BLaER1 (cell line): ENCODE measurements around the gene COL23A1.

Source experiments
- H3K27ac ChIP-seq: shearing (Covaris generic); formaldehyde crosslinking; 2 replicates; pipeline ENCODE4 v1.8.1; 2022
- H3K27me3 ChIP-seq: shearing (Covaris generic); formaldehyde crosslinking; 2 replicates; pipeline ENCODE4 v1.8.1; 2022
- H3K36me3 ChIP-seq: shearing (Covaris generic); formaldehyde crosslinking; 2 replicates; pipeline ENCODE4 v1.8.1; 2022
- H3K4me1 ChIP-seq: shearing (Covaris generic); formaldehyde crosslinking; 2 replicates; pipeline ENCODE4 v1.8.1; 2022
- H3K4me2 ChIP-seq: shearing (Covaris generic); formaldehyde crosslinking; 2 replicates; pipeline ENCODE4 v1.8.1; 2022
- H3K4me3 ChIP-seq: shearing (Covaris generic); formaldehyde crosslinking; 2 replicates; pipeline ENCODE4 v1.8.1; 2022
- H3K9ac ChIP-seq: shearing (Covaris generic); formaldehyde crosslinking; 2 replicates; pipeline ENCODE4 v1.8.1; 2022
- H3K9me3 ChIP-seq: shearing (Covaris generic); formaldehyde crosslinking; 2 replicates; pipeline ENCODE4 v1.8.1; 2022
- H4K20me1 ChIP-seq: shearing (Covaris generic); formaldehyde crosslinking; 2 replicates; pipeline ENCODE4 v1.8.1; 2022
- Cebpa-rat ChIP-seq: shearing (Covaris generic); IDR thresholded peaks from 2 replicates; pipeline ENCODE4 v1.8.1; 2022

The COL23A1 gene

DNA sequence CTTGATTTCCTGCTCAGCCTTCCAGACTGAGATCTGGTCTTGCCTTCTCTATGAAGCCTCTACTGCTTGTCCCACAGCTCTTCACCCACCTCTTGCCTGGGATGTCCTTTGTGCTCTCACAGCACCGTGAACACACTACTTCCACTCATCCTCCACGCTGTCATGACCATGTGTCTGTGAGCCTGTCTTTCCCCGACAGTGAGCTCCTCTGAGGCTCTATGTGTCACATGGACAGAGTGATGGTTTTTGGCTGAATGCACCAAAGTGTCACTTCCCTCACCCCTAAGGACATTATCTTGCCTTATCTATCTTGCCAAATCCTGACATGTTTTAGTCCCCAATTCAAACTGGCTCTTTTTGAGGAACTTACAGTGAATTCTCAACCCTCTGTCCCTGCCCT is 368.9 kb downstream of the COL23A1 start:
- Histone ChIP-seq H3K27ac (no peak overlapping the region), H3K4me3 (no peak overlapping the region), H3K4me1 (no peaks in the 10 kb centered on the region; the same call in 1 of the 2 replicates), H3K4me2 (no peak overlapping the region), H3K9me3 (no peaks in the 10 kb centered on the region), H4K20me1 (peaks cover 79% of the 10 kb centered on the region), H3K36me3 (peaks cover 92% of the 10 kb centered on the region), H3K9ac (no peak overlapping the region), H3K27me3 (no peaks in the 10 kb centered on the region)
- no peak for TF ChIP-seq Cebpa-rat

DNA sequence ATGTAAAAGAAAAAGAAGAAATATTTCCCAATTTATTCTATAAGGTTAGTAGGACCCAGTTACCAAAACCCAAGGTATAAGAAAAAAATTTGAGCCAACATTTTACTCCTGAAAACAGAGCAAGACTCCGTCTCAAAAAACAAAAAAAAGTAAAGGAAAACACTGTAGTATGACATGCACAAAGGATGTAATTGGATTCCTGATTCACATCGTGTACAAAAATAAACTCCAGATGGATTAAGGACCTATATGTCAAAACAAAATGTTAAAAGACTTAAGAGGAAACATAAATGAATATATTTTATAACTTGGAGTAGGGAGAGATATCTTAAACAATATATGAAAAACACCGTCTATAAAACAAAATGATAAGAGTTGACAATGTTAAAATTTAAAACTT is 371.4 kb downstream of the COL23A1 start:
- Histone ChIP-seq H3K9ac (no peak overlapping the region), H3K36me3 (peaks cover 92% of the 10 kb centered on the region), H3K4me3 (no peak overlapping the region), H3K27me3 (no peaks in the 10 kb centered on the region), H3K4me1 (peaks cover 7% of the 10 kb centered on the region; the same call in 1 of the 2 replicates), H3K27ac (no peak overlapping the region), H3K4me2 (no peak overlapping the region), H4K20me1 (peaks cover 84% of the 10 kb centered on the region), H3K9me3 (no peaks in the 10 kb centered on the region)
- no peak for TF ChIP-seq Cebpa-rat

DNA sequence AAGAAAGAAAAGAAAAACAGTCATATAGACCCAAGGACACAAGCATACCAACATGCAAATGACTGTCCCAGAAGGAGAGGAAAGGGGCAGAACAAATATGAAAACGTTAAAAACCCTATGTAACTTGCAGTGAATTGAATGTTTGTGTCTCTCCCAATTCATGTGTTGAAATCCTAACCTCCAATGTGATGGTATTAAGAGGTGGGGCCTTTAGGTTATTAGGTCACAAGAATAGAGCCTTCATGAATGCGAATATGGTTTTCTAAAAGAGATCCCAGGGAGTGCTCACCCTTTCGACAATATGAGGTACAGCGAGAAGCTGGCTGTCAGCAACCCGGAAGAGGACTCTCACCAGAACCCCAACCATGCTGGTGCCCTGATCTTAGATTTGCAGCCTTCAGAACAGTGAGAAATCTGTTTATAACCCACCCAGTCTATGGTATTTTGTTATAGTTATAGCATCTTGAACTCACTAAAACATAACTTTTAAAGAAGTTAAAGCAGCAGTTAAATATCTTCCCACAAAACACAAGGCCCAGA is 371.9 kb downstream of the COL23A1 start:
- Histone ChIP-seq H3K9me3 (no peaks in the 10 kb centered on the region), H3K27ac (no peak overlapping the region), H4K20me1 (peaks cover 84% of the 10 kb centered on the region), H3K27me3 (no peaks in the 10 kb centered on the region), H3K4me1 (peaks cover 10% of the 10 kb centered on the region; the same call in 1 of the 2 replicates), H3K9ac (no peak overlapping the region), H3K4me3 (no peak overlapping the region), H3K36me3 (peaks cover 92% of the 10 kb centered on the region), H3K4me2 (no peak overlapping the region)
- TF ChIP-seq Cebpa-rat: no peak

DNA sequence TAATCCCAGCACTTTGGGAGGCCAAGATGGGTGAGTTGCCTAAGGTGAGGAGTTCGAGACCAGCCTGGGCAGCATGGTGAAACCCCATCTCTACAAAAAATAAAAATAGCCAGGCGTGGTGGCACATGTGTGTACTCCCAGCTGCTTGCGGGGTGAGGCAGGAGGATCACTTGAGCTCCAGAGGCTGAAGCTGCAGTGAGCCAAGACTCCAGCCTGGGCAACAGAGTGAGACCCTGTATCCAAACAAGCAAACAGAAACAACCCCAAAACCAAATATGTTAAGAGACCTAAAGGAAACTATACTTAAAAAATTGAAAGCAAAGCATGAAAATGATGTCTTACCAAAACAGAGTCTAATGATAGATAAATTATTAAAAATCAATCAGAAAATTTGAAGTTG is 373.4 kb downstream of the COL23A1 start:
- no peak overlapping the region for H3K9ac ChIP-seq
- H3K4me3 ChIP-seq: no peak overlapping the region
- H3K9me3 ChIP-seq: no peaks in the 10 kb centered on the region
- H4K20me1 ChIP-seq: peaks cover 84% of the 10 kb centered on the region
- peaks cover 10% of the 10 kb centered on the region; the same call in 1 of the 2 replicates for H3K4me1 ChIP-seq
- peaks cover 92% of the 10 kb centered on the region for H3K36me3 ChIP-seq
- no peaks in the 10 kb centered on the region for H3K27me3 ChIP-seq
- no peak for TF ChIP-seq Cebpa-rat
- no peak overlapping the region for H3K27ac ChIP-seq
- no peak overlapping the region for H3K4me2 ChIP-seq

DNA sequence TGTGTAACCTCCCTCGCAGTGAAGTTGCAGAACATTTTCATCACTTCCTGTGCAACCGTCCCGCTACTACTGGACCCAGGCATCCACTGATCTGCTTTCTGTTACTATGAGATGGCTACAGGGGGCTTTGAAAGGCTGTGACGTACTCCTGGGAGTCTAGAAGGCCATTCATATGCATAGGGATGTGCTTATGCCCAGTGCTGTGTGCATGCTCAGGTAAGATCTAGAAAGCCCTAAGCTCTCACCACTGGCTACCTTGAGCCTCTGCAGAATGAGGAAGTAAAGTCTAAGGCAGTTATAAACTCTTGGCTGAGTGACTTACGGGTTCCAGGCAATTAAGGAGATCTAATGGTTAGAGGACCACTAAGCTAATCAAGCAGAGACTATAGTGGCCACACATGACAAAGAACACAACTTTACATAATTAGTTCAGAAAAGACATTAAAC is 374.1 kb downstream of the COL23A1 start:
- peaks cover 10% of the 10 kb centered on the region; the same call in 1 of the 2 replicates for H3K4me1 ChIP-seq
- H4K20me1 ChIP-seq: peaks cover 84% of the 10 kb centered on the region
- no peak for TF ChIP-seq Cebpa-rat
- no peak overlapping the region for H3K9ac ChIP-seq
- H3K27me3 ChIP-seq: no peaks in the 10 kb centered on the region
- H3K27ac ChIP-seq: no peak overlapping the region
- no peak overlapping the region for H3K4me2 ChIP-seq
- no peaks in the 10 kb centered on the region for H3K9me3 ChIP-seq
- H3K36me3 ChIP-seq: peaks cover 92% of the 10 kb centered on the region
- H3K4me3 ChIP-seq: no peak overlapping the region

DNA sequence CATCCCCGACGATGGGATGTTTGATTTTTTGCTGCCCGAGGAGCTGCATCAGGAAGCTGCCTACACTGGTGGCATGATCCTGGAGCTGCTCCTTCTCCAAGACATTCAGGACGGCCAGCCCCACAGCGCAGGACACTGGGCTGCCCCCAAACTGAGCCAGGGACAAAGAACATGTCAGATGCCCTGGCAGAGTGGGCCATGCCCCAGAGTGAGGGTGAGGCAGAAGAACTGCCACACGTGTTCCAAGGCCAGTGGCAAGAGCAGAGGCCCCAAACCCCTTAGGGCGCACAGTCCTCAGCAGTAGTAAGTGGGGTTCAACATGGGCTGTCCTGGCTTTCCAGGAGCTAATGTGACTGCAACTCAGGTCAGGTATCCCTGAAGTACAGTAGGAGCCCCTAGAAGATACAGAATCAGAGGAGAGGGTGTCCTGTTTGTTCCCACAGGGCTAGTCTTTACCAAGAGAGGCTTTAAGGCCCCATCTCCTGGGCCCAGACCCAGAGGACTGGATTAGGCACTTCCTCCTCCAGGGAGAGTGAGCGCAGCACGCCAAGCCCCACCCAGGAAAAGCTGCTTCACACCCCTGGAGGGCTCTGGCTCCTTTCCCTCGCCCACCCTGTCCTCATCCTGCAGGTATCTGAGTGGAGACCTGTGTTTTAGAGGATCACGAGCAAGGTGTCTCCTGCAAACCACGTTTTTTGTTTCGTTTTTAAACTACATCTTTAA is 374.8 kb downstream of the COL23A1 start:
- peaks cover 92% of the 10 kb centered on the region for H3K36me3 ChIP-seq
- H3K27ac ChIP-seq: no peak overlapping the region
- no peak overlapping the region for H3K4me3 ChIP-seq
- H3K9ac ChIP-seq: no peak overlapping the region
- no peaks in the 10 kb centered on the region for H3K9me3 ChIP-seq
- H3K4me1 ChIP-seq: peaks cover 10% of the 10 kb centered on the region; the same call in 1 of the 2 replicates
- no peak overlapping the region for H3K4me2 ChIP-seq
- peaks cover 84% of the 10 kb centered on the region for H4K20me1 ChIP-seq
- TF ChIP-seq Cebpa-rat: no peak
- no peaks in the 10 kb centered on the region for H3K27me3 ChIP-seq

DNA sequence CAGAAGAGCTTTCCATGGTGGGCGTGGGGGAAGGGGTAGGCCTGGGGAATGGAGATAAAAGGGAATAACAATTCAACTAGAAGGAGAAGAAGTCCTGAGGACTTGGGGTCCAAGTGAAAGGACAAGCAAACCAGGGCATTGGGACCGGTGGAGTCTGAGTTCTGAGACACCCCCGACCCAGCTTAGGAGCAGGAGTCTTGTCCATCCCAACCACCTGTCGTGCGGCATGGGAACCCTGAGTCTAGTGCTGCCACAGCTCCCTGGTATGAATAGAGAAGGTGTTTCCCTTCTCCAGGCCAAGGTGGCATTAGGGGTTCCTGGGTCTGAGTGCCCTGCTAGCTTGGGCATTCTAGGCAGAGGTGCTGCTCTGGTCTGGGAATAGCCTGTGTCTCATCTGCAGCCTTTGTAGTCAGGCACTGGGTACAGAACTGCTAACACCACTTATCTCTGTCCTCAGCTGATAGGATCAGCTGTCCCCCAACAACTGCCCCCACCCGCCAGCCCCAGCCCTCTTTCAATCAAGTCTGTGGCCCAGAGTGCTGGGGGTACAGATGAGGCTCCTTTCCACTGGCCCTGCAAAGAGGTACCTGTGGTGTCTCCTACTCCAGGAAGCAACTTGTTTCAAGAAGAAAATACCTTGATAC is 375.9 kb downstream of the COL23A1 start:
- TF ChIP-seq Cebpa-rat: no peak
- Histone ChIP-seq H3K9me3 (no peaks in the 10 kb centered on the region), H3K27me3 (no peaks in the 10 kb centered on the region), H4K20me1 (peaks cover 84% of the 10 kb centered on the region), H3K36me3 (peaks cover 92% of the 10 kb centered on the region), H3K27ac (no peak overlapping the region), H3K4me2 (no peak overlapping the region), H3K4me3 (no peak overlapping the region), H3K9ac (no peak overlapping the region), H3K4me1 (peaks cover 10% of the 10 kb centered on the region; the same call in 1 of the 2 replicates)

DNA sequence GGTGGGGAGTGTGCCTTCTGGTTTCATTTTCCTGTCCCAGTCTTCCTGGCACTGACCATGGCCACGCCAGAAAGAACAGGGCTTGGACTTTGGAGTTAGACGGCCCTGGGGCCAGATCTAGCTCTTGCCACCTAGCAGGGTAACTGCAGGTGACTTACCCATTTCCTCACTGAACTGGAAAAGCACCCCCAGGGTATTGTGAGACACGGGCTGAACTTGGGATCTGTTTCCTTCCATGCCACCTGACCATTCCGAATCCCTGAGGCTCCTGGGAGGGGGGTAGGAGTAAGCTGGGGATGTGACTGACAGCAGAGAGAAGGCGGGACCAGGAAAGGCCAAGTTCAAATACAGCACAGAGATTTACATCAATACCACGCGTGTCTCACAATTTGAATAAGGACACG is 376.4 kb downstream of the COL23A1 start:
- no peak for TF ChIP-seq Cebpa-rat
- H3K36me3 ChIP-seq: peaks cover 96% of the 10 kb centered on the region
- peaks cover 10% of the 10 kb centered on the region; the same call in 1 of the 2 replicates for H3K4me1 ChIP-seq
- no peaks in the 10 kb centered on the region for H3K27me3 ChIP-seq
- peaks cover 88% of the 10 kb centered on the region for H4K20me1 ChIP-seq
- no peak overlapping the region for H3K9ac ChIP-seq
- no peak overlapping the region for H3K27ac ChIP-seq
- H3K9me3 ChIP-seq: no peaks in the 10 kb centered on the region
- no peak overlapping the region for H3K4me3 ChIP-seq
- H3K4me2 ChIP-seq: no peak overlapping the region

DNA sequence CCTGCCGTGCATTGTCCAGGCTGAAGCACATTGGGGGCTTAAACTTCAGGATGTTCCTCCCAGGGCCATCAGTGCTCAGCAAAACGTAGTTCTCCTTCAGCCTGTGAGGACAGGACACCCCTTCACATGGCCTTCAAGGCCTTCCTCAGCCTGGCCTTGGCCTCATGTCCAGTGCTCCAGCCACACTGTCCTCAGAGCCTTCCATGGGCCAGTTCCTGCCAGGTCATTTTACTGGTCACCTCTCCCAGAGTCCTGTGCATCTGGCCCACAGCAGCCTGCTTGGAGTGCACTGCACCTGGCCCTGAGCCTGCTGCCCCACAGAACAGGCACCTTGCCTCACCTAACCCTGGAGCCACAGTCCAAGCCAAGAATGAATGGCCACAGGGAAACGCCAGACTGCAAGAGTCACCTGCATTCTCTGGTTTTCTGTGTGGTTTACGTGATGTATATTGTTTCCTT is 377.2 kb downstream of the COL23A1 start:
- Histone ChIP-seq H3K4me2 (no peak overlapping the region), H4K20me1 (peaks cover 90% of the 10 kb centered on the region), H3K4me3 (no peak overlapping the region), H3K9ac (no peak overlapping the region), H3K4me1 (peaks cover 13% of the 10 kb centered on the region), H3K27ac (no peak overlapping the region), H3K9me3 (no peaks in the 10 kb centered on the region), H3K27me3 (no peaks in the 10 kb centered on the region), H3K36me3 (peaks cover 97% of the 10 kb centered on the region)
- TF ChIP-seq Cebpa-rat: no peak
